ENCODE measurements around the gene TAP2. TPM values are rescaled to one million over a fixed set of nuclear protein-coding genes. Genes with fewer than 3 reads are reported as not detected.

The TAP2 gene
- total RNA-seq, 1 experiment from 2014 or later: 59.9 TPM

GRCh38 chr6:32840604-32841246 is 2.2 kb upstream of the TAP2 start:
- no peak overlapping the region for H3K27ac ChIP-seq (ENCODE audit: low read depth, low read length)
- H3K4me3 ChIP-seq (replicated peaks in 1 of 2; ENCODE audit: low read depth in 1 of 2, low read length in 2 of 2): no peak overlapping the region
- H4K20me1 ChIP-seq (ENCODE audit: insufficient read depth): no peaks in the 10 kb centered on the region
- TF ChIP-seq SRF (IDR thresholded peaks at IDR 0.05; ENCODE audit: low read depth) (no peak), POLR2AphosphoS5 (IDR thresholded peaks at IDR 0.05; ENCODE audit: low read depth, low read length) (no peak), TCF7L2 (IDR thresholded peaks at IDR 0.05; ENCODE audit: borderline replicate concordance, extremely low read depth, insufficient read depth, insufficient read length) (no peak), ZFX (IDR thresholded peaks at IDR 0.05) (no peak), CTCF (IDR thresholded peaks at IDR 0.05 in 2 of 3, conservative IDR thresholded peaks at IDR 0.05 in 1 of 3; ENCODE audit: borderline replicate concordance in 1 of 3, insufficient read depth in 1 of 3, low read depth in 2 of 3, low read length in 2 of 3) (no peak), EZH2phosphoT487 (IDR thresholded peaks at IDR 0.05; ENCODE audit: borderline replicate concordance) (no peak), SP1 (IDR thresholded peaks at IDR 0.05; ENCODE audit: low read depth) (no peak), POLR2A (IDR thresholded peaks at IDR 0.05; ENCODE audit: borderline replicate concordance, extremely low read depth, insufficient read depth, insufficient read length) (no peak), CBX3 (IDR thresholded peaks at IDR 0.05; ENCODE audit: low read depth) (no peak), EZH2 (IDR thresholded peaks at IDR 0.05) (no peak), SIN3A (IDR thresholded peaks at IDR 0.05; ENCODE audit: low read depth) (no peak), RAD21 (IDR thresholded peaks at IDR 0.05; ENCODE audit: low read depth) (no peak), EGR1 (IDR thresholded peaks at IDR 0.05; ENCODE audit: low read depth) (no peak), JUND (IDR thresholded peaks at IDR 0.05) (no peak), FOSL1 (IDR thresholded peaks at IDR 0.05; ENCODE audit: low read depth) (no peak), ELF1 (IDR thresholded peaks at IDR 0.05; ENCODE audit: borderline replicate concordance, low read depth) (no peak), CEBPB (IDR thresholded peaks at IDR 0.05; ENCODE audit: low read depth) (no peak)
- TF ChIP-seq, protein P1, sequence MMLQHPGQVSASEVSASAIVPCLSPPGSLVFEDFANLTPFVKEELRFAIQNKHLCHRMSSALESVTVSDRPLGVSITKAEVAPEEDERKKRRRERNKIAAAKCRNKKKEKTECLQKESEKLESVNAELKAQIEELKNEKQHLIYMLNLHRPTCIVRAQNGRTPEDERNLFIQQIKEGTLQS (IDR thresholded peaks at IDR 0.05): no peak
- TF ChIP-seq, protein P2, sequence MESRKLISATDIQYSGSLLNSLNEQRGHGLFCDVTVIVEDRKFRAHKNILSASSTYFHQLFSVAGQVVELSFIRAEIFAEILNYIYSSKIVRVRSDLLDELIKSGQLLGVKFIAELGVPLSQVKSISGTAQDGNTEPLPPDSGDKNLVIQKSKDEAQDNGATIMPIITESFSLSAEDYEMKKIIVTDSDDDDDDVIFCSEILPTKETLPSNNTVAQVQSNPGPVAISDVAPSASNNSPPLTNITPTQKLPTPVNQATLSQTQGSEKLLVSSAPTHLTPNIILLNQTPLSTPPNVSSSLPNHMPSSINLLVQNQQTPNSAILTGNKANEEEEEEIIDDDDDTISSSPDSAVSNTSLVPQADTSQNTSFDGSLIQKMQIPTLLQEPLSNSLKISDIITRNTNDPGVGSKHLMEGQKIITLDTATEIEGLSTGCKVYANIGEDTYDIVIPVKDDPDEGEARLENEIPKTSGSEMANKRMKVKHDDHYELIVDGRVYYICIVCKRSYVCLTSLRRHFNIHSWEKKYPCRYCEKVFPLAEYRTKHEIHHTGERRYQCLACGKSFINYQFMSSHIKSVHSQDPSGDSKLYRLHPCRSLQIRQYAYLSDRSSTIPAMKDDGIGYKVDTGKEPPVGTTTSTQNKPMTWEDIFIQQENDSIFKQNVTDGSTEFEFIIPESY (IDR thresholded peaks at IDR 0.05; ENCODE audit: extremely low read depth, insufficient replicate concordance, low read length): no peak
- TF ChIP-seq, protein P3, sequence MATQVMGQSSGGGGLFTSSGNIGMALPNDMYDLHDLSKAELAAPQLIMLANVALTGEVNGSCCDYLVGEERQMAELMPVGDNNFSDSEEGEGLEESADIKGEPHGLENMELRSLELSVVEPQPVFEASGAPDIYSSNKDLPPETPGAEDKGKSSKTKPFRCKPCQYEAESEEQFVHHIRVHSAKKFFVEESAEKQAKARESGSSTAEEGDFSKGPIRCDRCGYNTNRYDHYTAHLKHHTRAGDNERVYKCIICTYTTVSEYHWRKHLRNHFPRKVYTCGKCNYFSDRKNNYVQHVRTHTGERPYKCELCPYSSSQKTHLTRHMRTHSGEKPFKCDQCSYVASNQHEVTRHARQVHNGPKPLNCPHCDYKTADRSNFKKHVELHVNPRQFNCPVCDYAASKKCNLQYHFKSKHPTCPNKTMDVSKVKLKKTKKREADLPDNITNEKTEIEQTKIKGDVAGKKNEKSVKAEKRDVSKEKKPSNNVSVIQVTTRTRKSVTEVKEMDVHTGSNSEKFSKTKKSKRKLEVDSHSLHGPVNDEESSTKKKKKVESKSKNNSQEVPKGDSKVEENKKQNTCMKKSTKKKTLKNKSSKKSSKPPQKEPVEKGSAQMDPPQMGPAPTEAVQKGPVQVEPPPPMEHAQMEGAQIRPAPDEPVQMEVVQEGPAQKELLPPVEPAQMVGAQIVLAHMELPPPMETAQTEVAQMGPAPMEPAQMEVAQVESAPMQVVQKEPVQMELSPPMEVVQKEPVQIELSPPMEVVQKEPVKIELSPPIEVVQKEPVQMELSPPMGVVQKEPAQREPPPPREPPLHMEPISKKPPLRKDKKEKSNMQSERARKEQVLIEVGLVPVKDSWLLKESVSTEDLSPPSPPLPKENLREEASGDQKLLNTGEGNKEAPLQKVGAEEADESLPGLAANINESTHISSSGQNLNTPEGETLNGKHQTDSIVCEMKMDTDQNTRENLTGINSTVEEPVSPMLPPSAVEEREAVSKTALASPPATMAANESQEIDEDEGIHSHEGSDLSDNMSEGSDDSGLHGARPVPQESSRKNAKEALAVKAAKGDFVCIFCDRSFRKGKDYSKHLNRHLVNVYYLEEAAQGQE (IDR thresholded peaks at IDR 0.05; ENCODE audit: low read depth): no peak
- H3K79me2 ChIP-seq (ENCODE audit: insufficient read depth, low read length): peaks cover 9% of the 10 kb centered on the region; the same call in 1 of the 2 replicates
- DNase-seq (ENCODE audit: low read depth, low spot score): no peak
- no peak overlapping the region for H3K9ac ChIP-seq (ENCODE audit: low read length)
- H3K27me3 ChIP-seq (ENCODE audit: insufficient read depth, low read length): no peaks in the 10 kb centered on the region
- no peak overlapping the region for H3K4me2 ChIP-seq (ENCODE audit: low read length)
- intact Hi-C loops (cut with micrococcal nuclease): no loop called here
- ChIA-PET CTCF (interaction anchor here (0.7 to 0.9 kb wide), 2 partner anchors 27 to 144 kb away, joined by 3 read pairs; no protein-coding TSS in a partner anchor), POLR2A (no interaction called here), RAD21 (ENCODE audit: low non-redundant PET in 1 of 2, low total read pairs in 2 of 2, uncharacterized antibody in 2 of 2, unreplicated experiment in 2 of 2) (no interaction called here)
- peaks cover 12 to 34% of the 10 kb centered on the region in 2 experiments; a peak in 3 of 4 replicates for H3K4me1 ChIP-seq (ENCODE audit: control insufficient read depth in 1 of 2, insufficient read depth in 2 of 2, low read length in 2 of 2)
- ATAC-seq: no peak
- H2AFZ ChIP-seq (ENCODE audit: low read depth, low read length, poor library complexity, severe bottlenecking): no peak overlapping the region
- H3K9me2 ChIP-seq (ENCODE audit: insufficient read depth): no peaks in the 10 kb centered on the region
- no peaks in the 10 kb centered on the region for H3K9me3 ChIP-seq (ENCODE audit: control insufficient read depth in 1 of 2, insufficient read depth in 1 of 2, low read depth in 1 of 2, low read length in 2 of 2)
- H3K36me3 ChIP-seq (ENCODE audit: control insufficient read depth in 1 of 2, insufficient read depth in 2 of 2, low read length in 2 of 2): no peaks in the 10 kb centered on the region; a peak in 1 of 4 replicates
- no TSS peak for BruUV-seq (replicated peaks)

Data from HCT116 (cell line).